Keratinocyte (primary cell): ENCODE data around the gene SSBP1. TPM values are rescaled to one million over a fixed set of nuclear protein-coding genes. Genes with fewer than 3 reads are reported as not detected.

Experiments
- DNase-seq: peaks from one replicate; pipeline ENCODE4 v3.0.0-alpha.2; 2011; ENCODE audit warnings: low read depth, missing footprints, low spot score
- FAIRE-seq: peaks from 2 replicates; lab custom pipeline; 2011; peaks lifted over from hg19 to GRCh38; lab: Jason Lieb, UNC
- H2AFZ ChIP-seq: 2 replicates; pipeline ENCODE4 v1.6.0; 2012; ENCODE audit warnings: low read length, control low read depth, inconsistent platforms; ENCODE audit not compliant: control insufficient read depth
- H3K27ac ChIP-seq: 2 replicates; pipeline ENCODE4 v1.5.1; 2011; ENCODE audit warnings: low read length; ENCODE audit not compliant: control insufficient read depth, insufficient read depth
- H3K27me3 ChIP-seq: 3 replicates; pipeline ENCODE4 v1.6.0; 2011; ENCODE audit warnings: low read length; ENCODE audit not compliant: control insufficient read depth, insufficient read depth; ENCODE audit errors: extremely low read depth
- H3K36me3 ChIP-seq, 2 experiments: 2 replicates in 1 of 2; 3 replicates in 1 of 2; pipeline ENCODE4 v1.5.1; 2011; ENCODE audit warnings: low read length in 2 of 2, mild to moderate bottlenecking in 1 of 2; ENCODE audit not compliant: control insufficient read depth in 2 of 2, insufficient read depth in 2 of 2; ENCODE audit errors: extremely low read depth in 1 of 2
- H3K4me1 ChIP-seq: 3 replicates; pipeline ENCODE4 v1.5.1; 2011; ENCODE audit warnings: low read length; ENCODE audit not compliant: control insufficient read depth, insufficient read depth; ENCODE audit errors: extremely low read depth
- H3K4me2 ChIP-seq: 3 replicates; pipeline ENCODE4 v1.6.0; 2011; ENCODE audit warnings: low read depth, low read length; ENCODE audit not compliant: control insufficient read depth, insufficient read depth; ENCODE audit errors: extremely low read depth
- H3K4me3 ChIP-seq, 3 experiments: fragments of 200-600 bp in 1 of 3; sonication (generic) in 1 of 3; 2 replicates in 2 of 3; 3 replicates in 1 of 3; pipeline ENCODE4 v1.5.1; 2011 to 2016; ENCODE audit warnings: low read length in 3 of 3, mild to moderate bottlenecking in 3 of 3, control low read depth in 2 of 3, inconsistent platforms in 1 of 3, low read depth in 1 of 3, mixed read lengths in 1 of 3, mixed run types in 1 of 3, moderate library complexity in 1 of 3; ENCODE audit not compliant: control insufficient read depth in 2 of 3, insufficient read depth in 2 of 3; ENCODE audit errors: extremely low read depth in 1 of 3
- H3K79me2 ChIP-seq: 2 replicates; pipeline ENCODE4 v1.6.0; 2012; ENCODE audit warnings: low read length; ENCODE audit not compliant: control insufficient read depth, insufficient read depth
- H3K9ac ChIP-seq: 3 replicates; pipeline ENCODE4 v1.6.0; 2011; ENCODE audit warnings: low read length; ENCODE audit not compliant: control insufficient read depth, insufficient read depth; ENCODE audit errors: extremely low read depth
- H3K9me1 ChIP-seq: 3 replicates; pipeline ENCODE4 v1.6.0; 2011; ENCODE audit warnings: low read length; ENCODE audit not compliant: control insufficient read depth, insufficient read depth; ENCODE audit errors: extremely low read depth
- H3K9me3 ChIP-seq: 2 replicates; pipeline ENCODE4 v1.5.1; 2012; ENCODE audit warnings: low read depth, low read length; ENCODE audit not compliant: control insufficient read depth
- H4K20me1 ChIP-seq: 3 replicates; pipeline ENCODE4 v1.6.0; 2011; ENCODE audit warnings: low read length; ENCODE audit not compliant: control insufficient read depth, insufficient read depth; ENCODE audit errors: extremely low read depth
- CTCF ChIP-seq, 3 experiments: IDR thresholded peaks in 1 of 3; conservative IDR thresholded peaks in 1 of 3; optimal IDR thresholded peaks in 1 of 3; 2 replicates in 2 of 3; 3 replicates in 1 of 3; pipeline versions ENCODE3 to v1.5.1; 2011; ENCODE audit warnings: low read length in 3 of 3, mild to moderate bottlenecking in 3 of 3, moderate library complexity in 2 of 3, control low read depth in 1 of 3, inconsistent platforms in 1 of 3; ENCODE audit not compliant: insufficient read depth in 2 of 3; ENCODE audit errors: extremely low read depth in 1 of 3
- EZH2 ChIP-seq: IDR thresholded peaks from one replicate; pipeline ENCODE4 v1.6.1; 2012; ENCODE audit warnings: inconsistent platforms, mild to moderate bottlenecking, low read length, moderate library complexity
- dilution Hi-C: fragments of 300-500 bp; cut with MboI; formaldehyde crosslinking; loops from one replicate; pipeline ENCODE4 v1.7.0; 2020; ENCODE audit warnings: low sequenced_read_pairs; ENCODE audit not compliant: extremely low pct_ligation_motif_present
- polyA plus RNA-seq, 5 experiments: library from polyadenylated mRNA; depleted of rRNA in 3 of 5; stranded (reverse) in 3 of 5; stranded (forward) in 1 of 5; unstranded in 1 of 5; fragments of >200 nt; gene quantifications; 1 replicate in 1 of 5; 2 replicates in 3 of 5; 3 replicates in 1 of 5; pipeline versions ENCODE4 v1.2.1 to v1.2.3, GENCODE V29; 2011 to 2012; ENCODE audit warnings: missing spikeins in 2 of 5, low read depth in 1 of 5, low replicate concordance in 1 of 5

The SSBP1 gene
- polyA plus RNA-seq, 1 donor (not counting 4 experiments of a cell fraction or from before 2014, with no cell fraction given): 244 TPM

- no peak for FAIRE-seq
These were observed 1.1 kb downstream of the SSBP1 start for GRCh38 chr7:141739250-141739649.

DNA sequence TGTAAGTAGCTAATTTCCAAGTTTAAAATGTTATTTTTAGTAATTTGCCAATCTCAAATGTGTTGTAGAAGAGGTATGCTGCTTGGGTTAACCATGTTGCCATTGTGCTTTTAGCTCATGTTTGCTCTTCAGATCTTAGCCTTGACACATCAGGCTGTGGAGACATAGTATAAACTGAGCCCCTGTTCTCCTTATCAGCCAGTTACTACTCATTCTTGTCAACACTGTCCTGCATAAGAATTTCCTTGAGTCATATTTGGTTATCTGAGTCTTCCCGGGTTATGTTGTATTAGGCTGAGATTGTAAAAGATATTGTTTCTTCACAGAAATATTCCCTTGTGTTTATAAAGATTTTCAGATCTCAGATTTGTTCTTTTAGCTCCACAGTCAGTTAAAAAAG is 4.1 kb downstream of the SSBP1 start:
- dilution Hi-C loops: no loop called here
- no peaks in the 10 kb centered on the region for H3K27me3 ChIP-seq
- H3K79me2 ChIP-seq: peaks cover 40% of the 10 kb centered on the region
- H3K4me1 ChIP-seq: peaks cover 14% of the 10 kb centered on the region
- no peak overlapping the region for H2AFZ ChIP-seq
- TF ChIP-seq EZH2: no peak
- TF ChIP-seq CTCF (optimal IDR thresholded peaks at IDR 0.05 in 1 of 3, IDR thresholded peaks at IDR 0.05 in 1 of 3, conservative IDR thresholded peaks at IDR 0.05 in 1 of 3; ENCODE audit: extremely low read depth in 1 of 3, insufficient read depth in 2 of 3, low read length in 3 of 3): no peak
- no peaks in the 10 kb centered on the region for H3K9me1 ChIP-seq
- FAIRE-seq (no peak), DNase-seq (no peak)
- no peaks in the 10 kb centered on the region for H3K9me3 ChIP-seq
- peaks cover 14 to 23% of the 10 kb centered on the region in 2 experiments for H3K36me3 ChIP-seq
- H4K20me1 ChIP-seq: no peaks in the 10 kb centered on the region
- no peak overlapping the region for H3K4me2 ChIP-seq
- no peak overlapping the region for H3K4me3 ChIP-seq
- no peak overlapping the region for H3K9ac ChIP-seq
- H3K27ac ChIP-seq: no peak overlapping the region

More at GRCh38 chr7:141739250-141739649, 1.1 kb downstream of the SSBP1 start:
- peak overlapping the region; percentile 91 for H3K9ac ChIP-seq
- dilution Hi-C loops: no loop called here
- peak overlapping the region; percentile 93 for H3K4me2 ChIP-seq
- no peak for DNase-seq
- H3K36me3 ChIP-seq: peaks cover 14 to 18% of the 10 kb centered on the region in 2 experiments
- peak overlapping the region; percentile 94 to 100 (median 96) for H3K4me3 ChIP-seq
- no peaks in the 10 kb centered on the region for H3K9me3 ChIP-seq
- H4K20me1 ChIP-seq: no peaks in the 10 kb centered on the region
- TF ChIP-seq EZH2 (no peak), CTCF (optimal IDR thresholded peaks at IDR 0.05 in 1 of 3, IDR thresholded peaks at IDR 0.05 in 1 of 3, conservative IDR thresholded peaks at IDR 0.05 in 1 of 3; ENCODE audit: extremely low read depth in 1 of 3, insufficient read depth in 2 of 3, low read length in 3 of 3) (no peak)
- no peaks in the 10 kb centered on the region for H3K27me3 ChIP-seq
- H3K79me2 ChIP-seq: peaks cover 40% of the 10 kb centered on the region
- no peak overlapping the region for H2AFZ ChIP-seq
- H3K27ac ChIP-seq: peak overlapping the region; percentile 87
- H3K9me1 ChIP-seq: no peaks in the 10 kb centered on the region
- peaks cover 16% of the 10 kb centered on the region for H3K4me1 ChIP-seq
